Ovary (tissue), 3 donors: ENCODE measurements around the gene TEX48.

Experiments used
- CTCF ChIP-seq, 3 donors: fragments of 450-650 bp in 2 of 3; fragments of 200-600 bp in 1 of 3; IDR thresholded peaks; one replicate each; pipeline versions ENCODE4 v1.5.1 to v1.8.0; 2016 to 2022; ENCODE audit warnings: antibody characterized with exemption in 3 of 3, mild to moderate bottlenecking in 1 of 3
- EP300 ChIP-seq: sonication (generic); formaldehyde crosslinking; IDR thresholded peaks from one replicate; pipeline ENCODE4 v1.6.1; 2017; ENCODE audit warnings: antibody characterized with exemption
- POLR2A ChIP-seq: fragments of 450-650 bp; IDR thresholded peaks from one replicate; pipeline ENCODE4 v1.6.1; 2017; ENCODE audit warnings: antibody characterized with exemption, mild to moderate bottlenecking, moderate library complexity
- donor health status: DM: no; HTN: no; CAD: no.

GRCh38 chr9:114634387-114634786 is 47.6 kb downstream of the TEX48 start:
- TF ChIP-seq POLR2A (no peak), CTCF (IDR thresholded peaks at IDR 0.05) (no peak), EP300 (no peak)
